Right kidney (tissue), 1 donor: ENCODE measurements around the gene COG2.
"Not testable (repeated sequence)": the region's sequence is repeated elsewhere in the genome, so short reads cannot be mapped to it uniquely, and the experiment has no call there.

Experiments
- DNase-seq: peaks from one replicate; pipeline ENCODE4 v3.0.0-alpha.2; 2016

The COG2 gene

GRCh38 chr1:230674581-230674980 lies 32.3 kb downstream of the COG2 start:
- no peak for DNase-seq

DNA sequence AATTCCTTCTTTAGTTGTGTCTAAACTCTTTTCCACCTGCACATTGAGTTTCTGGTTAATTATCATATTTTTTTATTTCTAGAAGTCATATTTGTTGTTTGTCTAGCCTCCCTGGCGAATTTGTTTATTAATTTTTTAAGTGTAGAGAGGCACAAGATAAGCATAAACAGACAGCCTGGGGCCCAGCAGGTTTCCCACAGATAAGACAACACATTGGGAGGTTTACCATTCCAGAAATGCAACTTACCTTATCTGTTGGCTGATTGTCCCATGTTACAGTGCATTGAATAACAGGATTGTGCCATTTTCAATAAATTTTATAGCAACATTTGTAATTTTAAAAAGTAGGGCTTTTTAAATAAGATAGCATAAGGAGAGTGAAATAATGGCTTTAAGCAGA lies 34.9 kb downstream of the COG2 start:
- DNase-seq, result no peak

- no peak for DNase-seq
Observed at GRCh38 chr1:230679192-230679591, 36.9 kb downstream of the COG2 start.

DNA sequence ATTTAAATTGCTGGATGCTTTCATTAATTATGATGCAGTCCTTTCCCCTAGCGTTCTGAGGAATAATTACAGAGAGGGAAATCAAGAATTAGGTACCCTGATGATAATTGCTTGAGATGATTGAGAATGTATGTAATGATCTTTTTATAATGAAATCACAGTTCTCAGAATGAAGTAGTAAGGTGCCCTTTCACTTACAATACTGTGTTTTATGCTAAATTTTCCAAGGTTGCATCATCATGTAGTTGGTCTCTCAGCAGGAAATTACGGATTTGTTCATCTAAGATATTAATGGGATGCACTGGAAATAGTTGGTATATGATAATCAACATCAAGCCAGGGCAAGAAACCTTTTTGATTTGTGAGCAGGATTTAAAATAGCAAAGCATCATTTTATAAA lies 37.5 kb downstream of the COG2 start:
- no peak for DNase-seq

DNA sequence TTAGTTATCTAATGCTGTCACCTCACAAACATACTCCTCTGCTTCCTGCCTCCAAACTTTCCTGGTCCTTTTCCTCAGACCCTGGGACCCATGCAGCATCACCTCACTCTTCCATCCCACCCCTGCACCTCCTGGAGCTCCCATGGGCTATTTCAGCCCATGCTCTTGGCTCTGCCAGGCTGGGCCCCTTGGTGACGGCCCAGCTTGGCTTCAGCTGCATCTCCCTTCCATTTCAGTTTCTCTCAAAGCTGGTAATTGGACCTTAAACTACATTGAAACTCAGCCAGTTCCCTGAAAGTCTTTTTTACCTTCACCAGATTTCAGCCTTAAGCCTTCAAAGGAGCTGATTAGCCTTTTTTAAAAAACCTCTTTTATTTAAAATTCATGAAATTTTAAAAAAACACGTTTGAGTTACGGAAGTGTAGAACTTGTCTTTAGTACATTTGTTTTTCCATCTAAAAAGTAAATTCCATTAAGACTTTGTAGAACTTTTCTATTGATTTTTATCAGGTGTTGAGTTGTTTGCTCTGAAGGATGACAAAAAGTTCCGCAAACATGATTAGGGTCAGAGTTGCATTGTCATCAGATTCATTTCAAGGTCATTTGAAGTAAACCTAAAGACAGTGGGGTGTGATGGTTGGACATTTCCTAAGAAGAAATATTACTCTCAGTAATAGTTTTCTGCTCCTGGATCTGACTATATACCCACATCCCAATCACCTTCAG lies 38.2 kb downstream of the COG2 start:
- no peak for DNase-seq

- no peak for DNase-seq
Observed at GRCh38 chr1:230681599-230681998, 39.3 kb downstream of the COG2 start.

DNA sequence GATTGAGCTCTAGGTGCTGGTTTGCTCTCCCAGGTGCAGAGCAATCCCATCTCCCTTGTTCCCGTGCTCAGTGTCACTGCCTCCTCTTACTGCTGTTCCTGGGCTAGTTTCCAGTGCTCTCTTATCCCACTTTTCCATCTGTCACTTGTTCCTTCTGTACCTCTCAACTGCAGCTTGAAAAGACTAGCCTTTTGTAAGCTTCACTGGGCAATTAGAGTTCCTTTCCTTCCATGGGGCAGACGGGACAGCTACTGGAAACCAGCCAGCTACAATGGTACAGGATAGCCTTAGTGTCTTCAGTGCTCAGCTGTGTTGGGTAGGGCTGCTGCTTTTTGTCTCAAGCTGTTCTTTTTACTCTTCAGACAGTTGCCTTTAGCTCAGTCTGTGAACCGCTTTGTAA lies 40.0 kb downstream of the COG2 start:
- DNase-seq, result no peak

DNA sequence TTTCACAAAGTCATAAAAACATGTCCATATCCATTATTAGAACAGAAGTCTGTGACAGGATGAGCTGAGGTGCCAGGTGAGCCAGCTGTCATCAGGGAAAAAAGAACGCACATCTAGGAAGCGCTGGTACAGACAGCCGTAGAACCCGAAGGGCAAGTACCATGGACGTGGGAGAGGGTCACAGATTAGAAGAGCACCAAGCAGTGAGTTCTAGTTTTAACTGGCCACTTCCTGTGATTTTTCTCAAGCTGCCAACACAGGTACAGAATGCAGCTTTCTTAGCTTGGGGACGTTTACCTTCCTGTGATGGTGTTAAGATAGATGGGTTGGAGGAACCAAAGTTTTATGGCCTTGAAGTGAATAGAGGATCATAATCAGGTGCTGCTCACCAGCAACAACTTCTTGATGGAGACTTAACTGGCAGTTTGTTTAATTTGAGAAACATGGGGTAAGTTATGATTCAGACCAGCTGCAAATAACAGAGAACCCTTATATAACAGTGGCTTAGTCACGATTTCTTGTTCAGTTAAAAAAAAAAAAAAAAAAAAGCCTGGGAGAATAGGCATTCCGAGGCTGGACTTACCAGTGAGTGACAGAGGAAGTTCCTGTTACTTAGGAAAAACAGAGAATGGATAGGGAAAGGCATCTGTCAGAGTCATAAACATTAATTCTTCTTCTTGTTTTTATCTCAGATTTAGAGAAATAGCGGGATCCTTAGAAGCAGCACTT lies 40.8 kb downstream of the COG2 start:
- DNase-seq, result no peak

DNA sequence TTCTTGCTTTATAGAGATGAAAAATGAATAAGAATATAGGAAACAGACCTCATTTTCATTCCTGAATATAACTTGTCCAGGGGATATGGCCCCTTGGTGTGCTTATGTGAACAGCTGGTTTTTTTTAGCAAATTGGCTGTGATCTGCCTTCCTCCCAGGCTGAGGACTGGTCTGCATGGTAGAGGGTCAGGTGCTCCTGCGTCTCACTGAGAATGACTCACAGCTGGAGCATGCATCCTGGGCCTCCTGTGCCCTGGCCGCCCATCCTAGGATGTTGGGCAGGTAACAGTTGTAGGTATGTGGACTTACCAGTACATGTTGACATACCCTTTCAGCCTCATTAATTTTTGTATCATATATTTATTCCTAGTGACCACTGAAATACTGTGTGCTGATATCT lies 41.9 kb downstream of the COG2 start:
- DNase-seq, result no peak

DNA sequence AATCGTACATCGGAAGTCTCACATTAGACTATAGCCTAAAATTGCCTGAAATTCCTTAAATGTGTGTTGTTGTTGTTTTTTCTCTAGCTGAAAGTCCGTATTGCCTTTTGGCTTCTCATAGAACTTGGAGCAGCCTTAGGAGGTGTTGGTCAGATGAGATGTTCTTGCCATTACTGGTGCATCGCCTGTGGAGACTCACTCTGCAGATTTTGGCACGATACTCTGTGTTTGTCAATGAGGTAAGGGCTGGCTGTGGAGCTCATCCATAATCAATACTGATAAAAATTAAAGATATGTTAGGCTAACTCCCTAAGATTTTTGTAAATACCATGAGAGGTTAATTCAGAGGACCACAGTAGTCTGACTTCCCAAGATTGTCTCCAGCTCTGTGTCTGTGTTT lies 42.7 kb downstream of the COG2 start:
- no peak for DNase-seq

DNA sequence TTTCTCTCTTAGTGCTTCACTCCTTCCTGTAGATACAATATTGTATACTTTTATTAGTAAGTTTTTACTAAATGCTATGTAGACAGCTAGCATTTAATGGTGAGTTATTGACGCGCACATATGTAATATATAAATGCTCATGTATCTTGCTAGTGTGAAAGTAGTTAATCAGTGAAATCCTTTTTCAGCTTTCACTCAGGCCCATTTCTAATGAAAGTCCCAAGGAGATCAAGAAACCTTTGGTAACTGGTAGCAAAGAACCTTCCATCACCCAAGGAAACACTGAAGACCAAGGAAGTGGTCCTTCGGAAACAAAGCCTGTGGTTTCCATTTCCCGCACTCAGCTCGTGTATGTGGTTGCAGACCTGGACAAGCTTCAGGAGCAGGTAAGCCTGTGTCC lies 44.5 kb downstream of the COG2 start:
- no peak for DNase-seq

GRCh38 chr1:230690101-230690500 lies 47.8 kb downstream of the COG2 start:
- DNase-seq, result no peak

- no peak for DNase-seq
Observed at GRCh38 chr1:230691615-230692014, 49.3 kb downstream of the COG2 start.

GRCh38 chr1:230693221-230693620 lies 50.9 kb downstream of the COG2 start:
- no peak for DNase-seq

- DNase-seq, result no peak
Observed at GRCh38 chr1:230693777-230694176, 51.5 kb downstream of the COG2 start.

DNA sequence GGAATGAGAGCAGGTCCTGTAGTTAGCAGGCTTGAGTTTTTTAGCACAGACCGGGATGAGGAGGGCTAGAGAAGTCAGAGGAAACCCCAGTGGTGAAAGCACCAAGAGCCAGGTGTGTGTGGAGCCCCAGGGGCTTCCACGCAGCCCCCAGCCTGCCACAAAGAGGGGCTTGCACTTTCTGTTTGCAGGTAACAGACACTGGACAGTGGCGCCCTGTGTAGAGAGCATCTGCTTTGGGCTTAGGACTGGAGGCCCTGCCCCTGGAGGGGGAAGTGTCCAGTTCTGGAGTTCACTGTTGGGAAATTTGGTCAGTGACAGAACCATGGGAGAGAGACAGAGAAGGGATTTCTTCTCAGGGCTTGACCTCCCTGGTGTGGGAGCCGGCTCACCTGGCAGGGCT lies 52.2 kb downstream of the COG2 start:
- DNase-seq, result no peak

GRCh38 chr1:230694991-230695390 lies 52.7 kb downstream of the COG2 start:
- DNase-seq, result no peak

GRCh38 chr1:230696218-230696617 lies 53.9 kb downstream of the COG2 start:
- DNase-seq, result no peak

GRCh38 chr1:230696722-230697437 lies 54.6 kb downstream of the COG2 start:
- no peak for DNase-seq

GRCh38 chr1:230698130-230698529 lies 55.8 kb downstream of the COG2 start:
- DNase-seq, result no peak

DNA sequence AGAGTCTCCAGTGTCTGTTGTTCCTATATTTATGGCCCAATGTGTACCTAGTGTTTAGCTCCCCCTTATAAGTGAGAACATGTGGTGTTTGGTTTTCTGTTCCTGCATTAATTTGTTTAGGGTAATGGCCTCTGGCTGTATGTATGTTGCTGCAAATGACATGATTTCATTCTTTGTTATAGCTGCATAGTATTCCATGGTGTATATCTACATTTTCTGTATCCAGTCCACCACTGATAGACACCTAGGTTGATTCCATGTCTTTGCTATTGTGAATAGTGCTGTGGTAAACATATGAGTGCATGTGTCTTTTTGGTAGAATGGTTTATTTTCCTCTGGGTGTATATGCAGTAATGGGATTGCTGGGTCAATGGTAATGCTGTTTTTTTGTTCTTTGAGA lies 56.7 kb downstream of the COG2 start:
- not testable (repeated sequence) for DNase-seq

DNA sequence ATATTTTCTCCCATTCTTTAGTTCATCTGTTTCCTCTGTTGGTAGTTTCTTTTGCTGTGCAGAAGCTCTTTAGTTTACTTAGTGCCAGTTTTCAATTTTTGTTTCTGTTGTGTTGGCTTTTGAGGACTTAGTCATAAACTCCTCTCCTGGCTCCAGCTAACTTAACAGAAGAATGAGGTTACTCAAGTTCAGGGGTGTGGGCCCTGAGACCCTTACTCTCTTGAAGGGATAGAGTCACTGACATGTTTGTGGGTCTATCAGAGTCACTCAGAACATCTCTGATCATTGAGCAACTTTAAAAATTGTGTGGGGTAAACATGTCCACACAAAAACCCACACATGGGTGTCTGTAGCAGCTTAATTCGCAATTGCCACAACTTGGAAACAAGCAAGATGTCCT lies 57.4 kb downstream of the COG2 start:
- DNase-seq, result no peak

GRCh38 chr1:230700132-230700531 lies 57.9 kb downstream of the COG2 start:
- DNase-seq, result no peak

DNA sequence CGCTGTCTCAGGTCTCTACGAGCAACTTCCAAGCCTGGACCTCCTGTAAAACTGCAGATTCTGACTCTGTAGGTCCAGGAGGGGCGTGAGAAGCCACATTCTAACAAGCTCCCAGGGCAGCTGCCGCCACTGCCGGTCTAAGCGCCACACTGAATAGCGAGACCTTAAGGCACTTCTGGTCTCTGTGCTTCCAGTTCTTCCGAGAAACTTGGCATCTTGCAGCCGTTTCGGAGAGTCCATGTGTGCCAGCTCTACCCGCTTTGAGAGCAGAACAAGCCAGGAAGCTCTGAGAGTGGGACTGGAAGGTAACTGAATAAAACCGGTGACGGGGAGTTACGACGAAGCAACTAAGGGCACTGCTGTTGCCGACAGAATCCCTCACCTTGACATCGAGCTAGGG lies 59.2 kb downstream of the COG2 start:
- no peak for DNase-seq
